HG03135 (cell line): ENCODE measurements around the gene TAS2R8.

ENCODE experiments used
- ATAC-seq: cut with Tn5 transposase; IDR thresholded peaks from one replicate; pipeline ENCODE4 v1.9.1; 2021; ENCODE audit warnings: mild to moderate bottlenecking, moderate library complexity; ENCODE audit not compliant: unreplicated experiment

TAS2R8 gene

GRCh38 chr12:10756194-10756593 lies 50.9 kb downstream of the TAS2R8 start:
- no peak for ATAC-seq
